Motor neuron (in vitro differentiated cells): ENCODE results near the gene CNBP. TPM values are rescaled to one million over a fixed set of nuclear protein-coding genes. Genes with fewer than 3 reads are reported as not detected.

ENCODE experiments used
- ATAC-seq, 8 experiments: fragments of 200-7000 bp; cut with Tn5 transposase; replicated peaks in 6 of 8; 2 replicates each; pipeline ENCODE4 v1.8.0; 2021; ENCODE audit warnings: mild to moderate bottlenecking in 8 of 8, moderate library complexity in 8 of 8
- H3K27ac ChIP-seq, 2 donors: fragments of 250-450 bp; sonication (Bioruptor Pico); 2 replicates each; pipeline ENCODE4 v1.9.0; 2021; ENCODE audit warnings: antibody characterized with exemption in 2 of 2, mild to moderate bottlenecking in 2 of 2, moderate library complexity in 1 of 2
- H3K4me1 ChIP-seq, 2 donors: fragments of 250-450 bp; sonication (Bioruptor Pico); replicated peaks in 1 of 2; 2 replicates each; pipeline ENCODE4 v1.6.1; 2021; ENCODE audit warnings: antibody characterized with exemption in 2 of 2, mild to moderate bottlenecking in 2 of 2, moderate library complexity in 1 of 2
- H3K4me3 ChIP-seq, 5 donors: fragments of 250-450 bp; sonication (Bioruptor Pico); 2 replicates each; pipeline ENCODE4 v1.9.0; 2021; ENCODE audit warnings: antibody characterized with exemption in 5 of 5, mild to moderate bottlenecking in 5 of 5, moderate library complexity in 4 of 5
- WGBS, 10 experiments: fragments of 450-650 bp; shearing (Covaris generic); methylation state at CpG; one replicate each; pipeline ENCODE4 v1.0.0; 2022; 5-methylcytosine and 5-hydroxymethylcytosine counted together
- in situ Hi-C, 9 experiments: fragments of 400-800 bp; cut with MboI; loops; one replicate each; pipeline ENCODE4 v1.15.0; 2021; ENCODE audit warnings: low sequenced_read_pairs in 9 of 9, low pct_unique_long_range_greater_than_20kb in 2 of 9; ENCODE audit not compliant: unreplicated experiment in 9 of 9
- total RNA-seq, 8 experiments: library from RNA; unstranded; fragments of 300-600 nt; gene quantifications; 2 replicates each; pipeline versions ENCODE4 v1.2.3 to v1.2.4, GENCODE V29; 2022

The CNBP gene
- total RNA-seq, 8 experiments from 2014 or later, result 212 to 375 (median 304) TPM

- WGBS, 10 experiments, result 0 to 80% (median 50%) methylated on average over 1 to 8 of the region's 18 CpGs; no CpG with 5 or more reads in 5 of the 10 experiments
- Histone ChIP-seq H3K27ac (peak overlapping the region in 1 of 2 donors; percentile 16), H3K4me3 (peak overlapping the region in 4 of 5 donors; percentile 52 to 66 (median 58)), H3K4me1 (peaks cover 22 to 23% of the 10 kb centered on the region in 2 donors)
- in situ Hi-C loops, result no loop called here
- peak in 5 of 8 experiments; percentile 4 to 30 (median 27) for ATAC-seq
Measured at GRCh38 chr3:129122412-129123011, 61.2 kb downstream of the CNBP start.

GRCh38 chr3:129121792-129122411 is 61.8 kb downstream of the CNBP start, which contains the start of gene RAB43:
Gene RAB43, minus strand, starts transcription at chr3:129121804. Its CDS starts 315 bp downstream, at chr3:129121489.
- H3K27ac ChIP-seq, result peak within 1 kb of the TSS; percentile 46 to 67
- in situ Hi-C loops, result no loop called here
- ATAC-seq, result peak in 6 of 8 experiments; percentile 75 to 87 (median 81)
- no CpG with 5 or more reads among the region's 60 CpGs for WGBS, 10 experiments
- peak within 1 kb of the TSS; percentile 51 to 66 (median 52) for H3K4me3 ChIP-seq
- peaks cover 22 to 23% of the 10 kb centered on the region in 2 donors for H3K4me1 ChIP-seq

GRCh38 chr3:129121016-129121791 is 62.5 kb downstream of the CNBP start:
- WGBS, 10 experiments, result 0 to 15% methylated on average over 1 to 12 of the region's 80 CpGs; no CpG with 5 or more reads in 8 of the 10 experiments
- ATAC-seq, result peak in 4 of 8 experiments; percentile 46 to 61 (median 52)
- in situ Hi-C loops, result no loop called here
- H3K27ac ChIP-seq, result peak overlapping the region; percentile 46 to 67
- H3K4me3 ChIP-seq, result peak overlapping the region; percentile 51 to 66 (median 52)
- peaks cover 22 to 23% of the 10 kb centered on the region in 2 donors for H3K4me1 ChIP-seq

GRCh38 chr3:129120254-129121004 is 63.3 kb downstream of the CNBP start:
- Histone ChIP-seq H3K4me3 (peak overlapping the region; percentile 51 to 66 (median 52)), H3K4me1 (peaks cover 22 to 23% of the 10 kb centered on the region in 2 donors), H3K27ac (peak overlapping the region in 1 of 2 donors; percentile 67)
- peak in 3 of 8 experiments; percentile 38 to 52 (median 41) for ATAC-seq
- WGBS, 10 experiments, result 0 to 12% (median 2%) methylated on average over 3 to 8 of the region's 18 CpGs; no CpG with 5 or more reads in 2 of the 10 experiments
- in situ Hi-C loops, result no loop called here

GRCh38 chr3:129119365-129120100 is 64.2 kb downstream of the CNBP start:
- in situ Hi-C loops, result no loop called here
- no peak overlapping the region for H3K27ac ChIP-seq
- ATAC-seq, result no peak
- H3K4me1 ChIP-seq, result peaks cover 22 to 23% of the 10 kb centered on the region in 2 donors
- H3K4me3 ChIP-seq, result peak overlapping the region; percentile 51 to 66 (median 52)
- 17 to 63% (median 44%) methylated on average over 1 to 11 of the region's 13 CpGs; no CpG with 5 or more reads in 4 of the 10 experiments for WGBS, 10 experiments

GRCh38 chr3:129118745-129119144 is 65.0 kb downstream of the CNBP start:
- H3K4me3 ChIP-seq, result peak overlapping the region in 2 of 5 donors; percentile 52 to 63
- in situ Hi-C loops, result no loop called here
- no peak for ATAC-seq
- no peak overlapping the region for H3K27ac ChIP-seq
- peaks cover 22 to 23% of the 10 kb centered on the region in 2 donors for H3K4me1 ChIP-seq
- WGBS, 10 experiments, result 20 to 92% (median 67%) methylated on average over 1 to 4 of the region's 5 CpGs; no CpG with 5 or more reads in 1 of the 10 experiments

Other genes with a start within 250 kb of the CNBP start
- gene CFAP92, start 189.8 kb downstream of the CNBP start, total RNA-seq, result 1 to 10 TPM in 5 of 8 experiments, under 1 TPM in 3; 0.46 to 9.0 (median 1.4) TPM
- gene EFCC1, start 182.6 kb downstream of the CNBP start, total RNA-seq, result 10 to 100 TPM in 1 of 8 experiments, under 1 TPM in 6, not detected in 1; 0.09 to 10.5 (median 0.29) TPM
- gene GP9, start 123.1 kb downstream of the CNBP start, total RNA-seq, result not detected
- 10 to 100 TPM in 1 of 8 experiments, 1 to 10 TPM in 7; 1.4 to 17.6 (median 3.3) TPM for gene RAB43, start 62.1 kb downstream of the CNBP start, total RNA-seq
- gene ISY1, start 22.8 kb downstream of the CNBP start, total RNA-seq, result 10 to 100 TPM; 12.4 to 25.3 (median 15.6) TPM
- gene COPG1, start 65.7 kb upstream of the CNBP start, total RNA-seq, result 100 to 1,000 TPM in 7 of 8 experiments, 10 to 100 TPM in 1; 98.3 to 201 (median 160) TPM
- gene HMCES, start 95.0 kb upstream of the CNBP start, total RNA-seq, result 10 to 100 TPM; 18.4 to 40.3 (median 20.7) TPM
- gene EFCAB12, start 244.7 kb upstream of the CNBP start, total RNA-seq, result 1 to 10 TPM in 3 of 8 experiments, under 1 TPM in 5; 0.27 to 3.8 (median 0.55) TPM